Measurements from ENCODE around the gene COX10.
"Not testable (repeated sequence)": the region's sequence is repeated elsewhere in the genome, so short reads cannot be mapped to it uniquely, and the experiment has no call there.

COX10 gene

DNA sequence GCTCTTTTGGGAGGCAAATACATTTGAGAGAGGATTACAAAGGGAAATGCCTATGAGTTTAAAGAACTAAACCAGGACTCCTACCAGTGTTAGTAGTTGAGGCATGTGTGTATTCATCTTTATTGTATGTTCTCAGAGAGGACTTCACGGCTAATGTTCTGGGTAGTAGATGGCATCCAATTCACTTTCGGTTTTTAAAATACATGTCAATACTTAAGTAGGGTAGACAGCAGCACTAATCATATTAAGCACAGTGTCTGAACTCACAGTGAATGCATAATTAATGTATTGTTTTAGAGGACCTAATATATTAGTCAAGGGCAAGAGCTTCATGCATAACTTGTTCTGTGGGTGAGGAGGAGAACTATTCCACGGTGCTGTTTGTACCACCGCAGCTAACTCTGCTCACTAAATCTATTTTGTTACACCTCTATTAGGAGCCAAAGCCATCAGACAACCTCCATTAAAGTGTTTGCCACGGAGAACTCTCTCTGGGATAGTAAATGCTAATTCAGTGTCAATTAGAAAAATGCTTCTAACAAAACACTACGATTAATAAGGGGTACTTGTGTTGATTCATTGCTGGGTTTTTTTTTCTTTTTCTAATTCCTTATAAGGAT, 56.3 kb downstream of the COX10 start:
- no peak for DNase-seq

- DNase-seq, result no peak
Observed at GRCh38 chr17:14133104-14133503, 63.8 kb downstream of the COX10 start.

DNA sequence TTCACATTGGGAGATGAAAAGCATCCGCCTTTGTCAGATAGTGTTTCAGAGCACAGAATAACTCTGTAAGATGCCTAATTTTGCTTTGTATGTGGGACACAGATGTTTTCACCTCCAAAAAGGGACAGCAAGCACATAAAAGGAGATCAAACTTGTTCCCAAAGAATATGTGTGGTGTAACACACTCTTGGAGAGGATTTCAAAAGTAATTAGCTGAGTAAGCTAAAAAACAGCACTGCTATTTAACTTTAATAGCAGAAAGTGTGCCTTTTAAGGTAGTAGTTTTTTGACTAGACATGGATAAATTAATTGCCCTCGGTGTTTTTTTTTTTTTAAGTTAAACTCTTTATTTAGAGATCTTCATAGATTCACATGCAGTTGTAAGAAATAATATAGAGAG, 65.2 kb downstream of the COX10 start:
- DNase-seq, result no peak

DNA sequence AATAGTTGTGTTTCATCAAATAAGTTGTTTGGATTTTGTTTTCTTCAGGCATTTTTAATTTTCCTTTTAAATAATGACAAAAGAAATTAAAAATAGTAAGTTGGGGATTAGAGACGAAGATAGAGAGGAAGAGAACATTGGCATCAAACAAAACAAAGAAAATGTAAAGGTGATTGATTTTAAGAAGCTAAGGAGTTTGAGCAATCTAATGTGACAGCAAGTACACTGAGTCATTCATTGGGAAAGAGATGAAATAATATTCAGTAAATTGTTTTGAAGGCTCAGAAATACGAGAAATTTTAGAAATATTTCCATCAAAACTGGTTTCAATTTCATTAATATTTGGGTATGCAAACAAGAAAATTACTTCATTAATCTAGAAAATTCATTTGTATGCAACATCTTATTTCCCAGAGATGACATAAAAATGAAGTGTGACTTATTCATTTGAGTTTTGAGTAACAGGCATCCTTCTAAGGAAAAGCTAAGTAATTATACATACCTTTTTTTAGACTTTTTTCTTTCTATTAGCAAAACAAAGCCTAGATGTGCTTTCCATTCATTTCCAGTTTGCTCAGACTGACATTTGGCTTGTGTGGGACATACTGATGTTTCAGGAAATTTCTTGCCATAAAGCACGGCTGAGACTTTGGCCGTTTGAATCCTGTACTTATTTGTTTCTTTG, 66.7 kb downstream of the COX10 start:
- DNase-seq, result no peak

- no peak for DNase-seq
Observed at GRCh38 chr17:14138649-14139048, 69.3 kb downstream of the COX10 start.

GRCh38 chr17:14143688-14144087, 74.4 kb downstream of the COX10 start:
- peak; percentile 17 for DNase-seq

DNA sequence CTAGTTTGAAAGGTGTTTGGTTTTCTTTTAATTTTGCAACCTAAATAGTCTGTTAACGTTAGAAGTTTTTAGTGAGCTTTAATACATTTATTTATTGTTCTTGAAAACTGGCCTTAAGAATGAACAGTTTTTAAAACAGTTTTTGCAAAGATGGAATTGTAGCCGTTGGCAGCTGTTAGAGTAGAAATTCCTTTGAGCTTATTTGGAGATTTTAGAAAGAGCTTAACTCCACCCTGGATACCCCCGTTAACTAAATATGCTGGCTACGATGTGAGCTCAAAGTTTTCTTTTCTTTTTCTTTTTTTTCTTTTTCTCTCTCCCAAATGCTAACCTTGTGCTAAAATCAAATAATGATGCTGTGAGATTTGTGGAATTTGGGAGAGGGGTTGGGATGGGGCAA, 75.2 kb downstream of the COX10 start:
- no peak for DNase-seq

DNA sequence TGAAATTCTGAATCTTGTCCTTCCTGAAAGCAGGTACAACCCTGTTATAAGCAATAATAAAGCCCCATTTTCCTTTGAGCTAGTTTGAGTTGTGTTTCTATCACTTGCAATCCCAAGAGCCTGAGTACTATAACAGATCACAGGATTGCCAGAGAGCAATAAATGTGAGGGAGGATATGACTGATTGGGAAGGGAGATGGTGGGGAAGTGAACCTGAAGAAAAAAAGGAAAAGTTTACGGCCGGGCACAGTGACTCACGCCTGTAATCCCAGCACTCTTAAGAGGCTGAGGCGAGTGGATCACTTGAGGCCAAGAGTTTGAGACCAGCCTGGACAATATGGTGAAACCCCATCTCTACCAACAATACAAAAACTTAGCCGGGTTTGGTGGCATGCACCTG, 80.4 kb downstream of the COX10 start:
- no peak for DNase-seq

GRCh38 chr17:14150619-14151018, 81.3 kb downstream of the COX10 start:
- no peak for DNase-seq

DNA sequence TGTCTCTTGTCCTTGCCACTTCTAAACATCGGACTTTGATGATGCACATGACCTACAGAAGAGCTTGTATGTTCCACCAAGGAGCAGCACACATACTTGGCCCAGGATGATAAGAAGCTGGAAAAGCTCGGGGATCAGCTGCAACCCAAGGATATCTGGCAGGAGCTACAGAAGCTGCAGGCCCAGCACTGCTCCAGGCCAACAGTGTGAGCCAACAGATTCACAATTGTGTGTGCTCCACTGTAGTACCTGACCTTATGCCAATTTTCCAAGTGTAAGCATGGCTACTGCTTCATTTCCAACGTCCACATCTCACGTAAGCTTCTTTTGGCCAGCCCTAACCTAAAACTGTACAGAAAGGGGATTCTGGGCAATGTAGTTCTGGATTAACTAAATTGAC, 83.4 kb downstream of the COX10 start:
- DNase-seq, result no peak

DNA sequence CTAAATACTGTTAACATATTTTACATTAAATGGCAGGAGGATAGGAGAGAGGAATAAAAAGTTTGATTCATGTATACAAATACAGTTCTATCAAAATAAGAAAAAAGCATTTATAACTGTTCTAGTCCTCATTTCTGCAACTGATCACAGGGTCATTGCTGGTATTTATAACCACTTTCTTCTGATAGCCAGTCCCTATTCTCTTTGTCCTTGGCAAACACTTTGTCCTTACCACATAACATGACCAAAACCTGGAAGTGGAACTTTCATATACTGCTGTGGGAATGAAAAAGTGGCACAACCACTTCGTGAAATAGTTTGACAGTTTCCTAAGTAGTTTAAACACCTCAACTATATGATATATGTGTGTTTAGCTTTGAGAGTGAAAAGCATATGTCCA, 84.1 kb downstream of the COX10 start:
- no peak for DNase-seq

DNA sequence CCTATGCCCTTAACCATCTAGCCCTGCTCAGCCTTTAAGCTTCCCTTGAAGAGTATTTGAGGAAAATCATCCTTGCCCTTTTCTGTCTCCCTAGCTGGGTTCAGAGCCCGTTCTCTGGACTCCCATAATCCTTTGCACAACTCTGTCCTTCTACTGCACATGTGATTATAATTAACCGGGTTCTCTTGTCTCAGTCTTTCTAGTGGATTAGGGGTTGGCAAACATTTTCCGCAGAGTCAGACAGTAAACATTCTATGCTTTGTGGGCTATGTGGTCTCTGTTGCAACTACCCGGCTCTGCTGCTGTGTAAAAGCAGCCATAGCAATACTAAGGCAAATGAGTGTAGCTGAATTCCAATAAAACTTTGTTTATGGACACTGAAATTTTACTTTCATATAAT, 87.4 kb downstream of the COX10 start:
- DNase-seq, result no peak

- DNase-seq, result no peak
Observed at GRCh38 chr17:14157822-14158221, 88.5 kb downstream of the COX10 start.

DNA sequence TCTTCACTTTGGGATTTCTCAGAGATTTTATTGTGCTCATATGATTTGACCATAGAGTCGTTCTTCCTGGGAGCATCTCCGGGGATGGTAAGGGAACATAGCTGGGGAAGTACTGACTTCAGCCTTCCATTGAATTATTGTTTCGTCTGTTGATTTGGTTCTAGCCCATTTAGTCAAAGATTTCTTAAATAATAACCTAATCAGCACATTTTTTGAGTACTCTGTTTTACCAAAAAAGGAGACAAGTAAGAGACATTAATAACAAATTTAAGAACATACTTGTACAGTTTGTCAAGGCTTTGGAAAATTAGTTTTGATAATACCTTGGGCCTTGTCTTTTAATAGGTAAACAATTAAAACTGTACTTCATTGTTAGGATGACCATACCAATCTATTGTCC, 89.4 kb downstream of the COX10 start:
- no peak for DNase-seq

- no peak for DNase-seq
Observed at GRCh38 chr17:14161419-14161818, 92.1 kb downstream of the COX10 start.

GRCh38 chr17:14165616-14166015, 96.3 kb downstream of the COX10 start:
- DNase-seq, result no peak

DNA sequence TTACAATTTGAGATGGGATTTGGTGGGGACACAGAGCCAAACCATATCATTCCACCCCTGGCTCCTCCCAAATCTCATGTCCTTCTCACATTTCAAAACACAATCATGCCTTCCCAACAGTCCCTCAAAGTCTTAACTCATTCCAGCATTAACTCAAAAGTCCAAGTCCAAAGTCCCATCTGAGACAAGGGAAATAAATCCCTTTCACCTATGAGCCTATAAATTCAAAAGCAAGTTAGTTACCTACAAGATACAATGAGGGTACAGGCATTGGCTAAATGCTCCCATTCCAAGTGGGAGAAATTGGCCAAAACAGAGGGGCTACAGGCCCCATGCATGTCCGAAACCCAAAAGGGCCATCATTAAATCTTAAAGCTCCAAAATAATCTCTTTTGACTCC, 98.5 kb downstream of the COX10 start:
- DNase-seq, result not testable (repeated sequence)

- no peak for DNase-seq
Observed at GRCh38 chr17:14168582-14168981, 99.3 kb downstream of the COX10 start.

DNA sequence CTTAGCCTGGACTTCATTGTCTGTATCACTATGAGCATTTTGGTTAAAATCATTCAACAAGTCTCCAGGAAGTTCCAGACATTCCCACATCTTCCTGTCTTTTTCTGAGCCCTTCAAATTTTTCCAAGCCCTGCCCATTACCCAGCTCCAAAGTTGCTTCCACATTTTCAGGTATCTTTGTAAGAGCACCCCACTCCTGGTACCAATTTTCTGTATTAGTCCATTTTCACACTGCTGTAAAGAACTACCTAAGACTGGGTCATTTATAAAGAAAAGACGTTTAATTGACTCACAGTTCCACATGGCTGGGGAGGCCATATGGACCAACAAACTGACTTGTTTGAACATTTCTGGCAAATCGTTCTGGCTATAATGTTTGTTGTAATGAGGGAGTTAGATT, 100.0 kb downstream of the COX10 start:
- DNase-seq, result no peak

- DNase-seq, result no peak
Observed at GRCh38 chr17:14169901-14170300, 100.6 kb downstream of the COX10 start.

GRCh38 chr17:14176989-14177388, 107.7 kb downstream of the COX10 start:
- not testable (repeated sequence) for DNase-seq

- DNase-seq, result not testable (repeated sequence)
Observed at GRCh38 chr17:14177801-14178200, 108.5 kb downstream of the COX10 start.

GRCh38 chr17:14179951-14180350, 110.6 kb downstream of the COX10 start:
- not testable (repeated sequence) for DNase-seq

DNA sequence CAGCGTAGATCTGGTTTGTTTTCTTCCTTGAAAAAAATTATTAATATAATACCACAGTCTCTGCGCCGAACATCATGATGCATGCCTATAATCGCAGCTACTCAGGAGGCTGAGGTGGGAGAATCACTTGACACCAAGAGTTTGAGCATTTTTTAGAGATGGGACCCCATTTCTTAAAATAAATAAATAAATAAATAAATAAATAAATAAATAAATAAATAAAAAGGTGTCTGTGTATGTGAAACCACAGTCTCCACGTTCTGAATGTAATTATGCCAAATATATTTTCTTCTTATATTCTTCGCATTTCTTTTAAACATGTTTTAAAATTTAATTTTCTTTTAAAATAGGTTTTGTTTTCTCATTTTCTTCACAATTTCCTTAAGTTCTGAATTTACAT, 112.8 kb downstream of the COX10 start:
- DNase-seq, result not testable (repeated sequence)

DNA sequence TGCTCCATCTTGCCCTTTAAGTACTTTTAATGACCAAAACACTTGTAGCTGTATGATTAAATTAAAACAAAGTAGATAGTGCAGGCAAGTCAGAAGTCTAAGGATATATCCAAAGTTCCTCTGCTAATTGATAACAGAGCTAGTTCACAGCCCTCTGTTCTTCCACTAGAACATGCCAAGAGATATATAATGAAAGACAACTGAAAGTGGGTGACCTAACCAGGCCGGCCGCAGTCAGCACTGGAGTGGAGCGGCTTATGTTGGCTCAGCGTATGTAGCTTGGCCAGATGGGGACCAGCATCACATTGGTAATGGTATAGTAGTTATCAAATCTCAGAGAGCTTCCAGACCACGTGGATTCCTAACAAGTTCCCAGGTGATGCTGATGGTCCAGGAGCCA, 115.2 kb downstream of the COX10 start:
- not testable (repeated sequence) for DNase-seq
